ENCODE results near the gene CHRNA1.

CHRNA1 gene

DNA sequence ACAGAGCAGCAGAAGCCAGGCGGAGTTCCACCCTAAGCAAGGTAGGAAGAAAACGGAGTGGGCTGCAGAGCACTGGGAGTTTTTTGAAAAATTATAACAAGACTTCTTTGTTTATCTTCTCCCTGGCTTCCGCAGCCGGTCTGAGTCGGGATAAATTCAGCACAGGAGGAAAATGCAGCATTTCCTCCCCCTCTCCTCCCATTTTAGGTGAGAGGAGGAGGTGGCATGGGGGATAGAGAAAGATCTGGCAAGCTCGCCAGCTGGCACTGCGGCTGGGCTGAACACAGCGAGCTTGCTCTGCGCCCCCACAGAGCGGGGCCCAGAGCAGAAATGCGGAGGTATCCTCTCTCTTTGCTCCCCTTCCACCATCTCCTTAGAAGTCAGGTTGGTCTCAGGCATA is 17.7 kb upstream of the CHRNA1 start:
- no peak for DNase-seq

DNA sequence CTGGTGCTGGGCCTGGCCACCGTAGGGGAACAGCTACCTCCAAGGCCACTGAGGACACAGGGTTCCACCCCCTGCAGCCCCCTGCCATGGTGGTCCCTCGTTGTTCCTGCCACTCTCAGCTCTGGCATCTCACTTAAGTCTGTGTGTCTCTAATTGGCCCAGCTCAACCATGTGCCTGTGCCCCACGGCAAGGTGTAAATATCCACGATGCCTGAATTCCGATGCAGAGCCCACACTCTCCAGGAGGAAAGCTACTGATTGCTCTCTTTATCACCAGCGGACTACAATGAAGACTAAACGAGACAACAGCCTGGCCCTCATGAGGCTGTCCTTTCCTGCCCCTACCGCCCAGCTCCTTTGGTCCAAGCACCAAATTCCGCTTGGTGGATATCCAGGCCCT is 17.0 kb upstream of the CHRNA1 start:
- DNase-seq: no peak

DNA sequence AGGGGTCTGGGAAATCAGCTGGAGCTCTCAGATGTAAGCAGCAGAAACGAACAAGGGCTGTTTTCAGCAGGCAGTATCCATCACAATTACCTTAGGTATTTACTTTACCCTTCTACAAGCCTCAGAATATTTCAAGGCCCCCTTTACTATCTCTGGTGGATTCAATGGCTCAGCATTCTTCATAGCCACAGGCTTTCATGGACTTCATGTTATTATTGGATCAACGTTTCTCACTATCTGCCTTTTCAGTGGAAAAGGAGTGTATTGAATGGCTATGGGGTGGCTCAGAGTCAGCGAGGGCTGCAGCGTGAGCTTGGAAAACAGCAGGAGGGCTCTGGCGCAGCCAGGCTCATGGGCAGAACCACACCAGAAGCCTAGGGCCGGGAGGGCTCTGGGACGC is 16.6 kb upstream of the CHRNA1 start:
- no peak for DNase-seq

DNA sequence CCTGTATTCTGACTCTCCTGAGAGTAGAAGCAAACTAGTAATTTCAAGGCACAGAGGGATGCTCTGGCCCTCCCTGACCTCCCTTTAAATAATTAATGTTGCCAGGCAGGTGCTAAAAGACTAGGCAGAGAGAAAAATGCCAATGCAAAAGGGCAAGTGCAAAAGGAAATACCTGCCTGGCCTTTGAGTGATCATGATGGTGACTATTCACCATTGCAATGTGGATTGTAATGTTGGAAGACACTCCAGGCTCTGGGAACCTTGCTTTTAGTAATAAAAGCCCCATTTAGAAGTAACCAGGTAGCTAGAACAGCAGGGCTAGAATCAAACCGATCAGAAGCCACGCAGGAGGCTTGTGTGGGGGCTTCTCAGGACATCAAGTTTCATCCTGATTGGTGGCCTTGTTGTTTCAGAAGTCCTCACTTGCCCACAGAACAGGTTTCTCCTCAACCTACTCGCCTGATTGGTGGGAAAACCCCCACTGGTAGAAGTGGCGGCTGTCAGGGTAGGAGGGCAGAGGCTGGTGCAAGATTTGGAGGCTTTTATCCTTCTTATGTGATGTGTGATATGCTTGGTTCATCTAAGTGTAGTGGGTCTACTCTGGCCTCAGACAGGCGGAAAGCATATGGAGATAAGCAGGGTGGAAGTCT is 16.0 kb upstream of the CHRNA1 start:
- no peak for DNase-seq

DNA sequence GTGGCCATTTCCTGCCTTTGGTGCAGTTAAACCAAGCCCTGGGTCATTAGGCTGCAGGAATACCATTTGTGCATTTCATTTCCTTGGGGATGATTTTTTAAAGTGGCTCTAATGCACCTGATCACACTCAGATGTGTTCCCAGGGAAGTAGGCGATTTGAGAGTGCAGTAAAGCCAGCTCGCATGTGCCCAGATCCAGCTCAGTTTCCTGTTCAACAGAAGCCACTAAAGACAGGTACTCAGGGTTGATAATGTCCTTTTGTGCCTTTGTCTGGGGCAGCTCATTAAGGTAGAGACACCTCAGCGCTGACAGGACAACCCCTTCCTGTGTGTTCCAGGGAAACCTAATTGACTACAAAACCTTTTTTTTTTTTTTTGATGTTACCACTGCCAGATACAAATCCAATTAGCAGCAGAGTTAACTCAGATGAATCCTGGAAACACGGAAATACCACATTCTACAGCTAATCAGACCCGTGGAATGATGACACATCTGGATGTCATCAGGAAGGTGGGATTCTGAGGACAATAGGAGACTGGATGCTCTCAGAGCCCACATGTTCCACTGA is 15.2 kb upstream of the CHRNA1 start:
- no peak for DNase-seq

DNA sequence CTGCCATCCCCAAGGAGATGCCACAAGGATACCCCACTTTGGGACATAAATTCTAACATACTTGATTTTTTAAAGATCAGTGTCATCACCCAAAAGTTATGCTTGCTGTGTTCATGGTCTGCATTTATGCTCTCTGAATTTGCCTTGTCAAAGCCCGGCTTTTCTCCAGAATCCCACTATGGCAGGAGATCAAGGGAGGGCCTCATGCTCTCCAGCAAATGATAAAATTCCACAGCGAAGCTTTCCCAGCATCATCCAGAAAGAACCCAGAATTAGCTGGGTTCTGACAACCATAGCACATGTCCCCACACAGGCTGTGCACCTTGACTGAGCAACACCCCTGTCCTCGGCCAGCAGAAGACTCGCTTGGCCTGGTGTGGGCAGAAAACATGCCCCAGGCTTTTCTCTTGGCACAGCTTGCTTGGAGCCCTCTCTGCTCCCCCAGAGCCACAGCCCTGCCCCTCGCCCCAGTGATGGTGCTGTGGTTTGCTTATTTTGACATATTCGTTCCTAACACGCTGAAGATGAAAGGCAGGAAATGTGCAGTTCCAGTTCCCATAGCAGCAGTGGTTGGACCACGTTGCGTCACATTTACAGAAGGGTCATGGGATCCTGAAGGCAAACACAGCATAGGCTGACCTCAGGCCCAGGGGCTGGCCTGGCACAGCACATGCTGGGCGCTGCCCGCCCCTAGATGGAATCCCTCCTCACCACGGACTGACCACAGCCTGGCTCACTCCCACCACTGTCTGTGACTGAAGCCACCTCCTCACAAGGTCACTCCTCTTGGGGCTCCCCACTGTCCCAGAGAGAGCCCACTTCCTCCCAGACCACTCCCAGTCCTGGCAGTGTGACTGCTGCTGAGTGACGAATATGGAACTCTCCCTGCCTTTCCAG is 14.1 kb upstream of the CHRNA1 start:
- DNase-seq: no peak

DNA sequence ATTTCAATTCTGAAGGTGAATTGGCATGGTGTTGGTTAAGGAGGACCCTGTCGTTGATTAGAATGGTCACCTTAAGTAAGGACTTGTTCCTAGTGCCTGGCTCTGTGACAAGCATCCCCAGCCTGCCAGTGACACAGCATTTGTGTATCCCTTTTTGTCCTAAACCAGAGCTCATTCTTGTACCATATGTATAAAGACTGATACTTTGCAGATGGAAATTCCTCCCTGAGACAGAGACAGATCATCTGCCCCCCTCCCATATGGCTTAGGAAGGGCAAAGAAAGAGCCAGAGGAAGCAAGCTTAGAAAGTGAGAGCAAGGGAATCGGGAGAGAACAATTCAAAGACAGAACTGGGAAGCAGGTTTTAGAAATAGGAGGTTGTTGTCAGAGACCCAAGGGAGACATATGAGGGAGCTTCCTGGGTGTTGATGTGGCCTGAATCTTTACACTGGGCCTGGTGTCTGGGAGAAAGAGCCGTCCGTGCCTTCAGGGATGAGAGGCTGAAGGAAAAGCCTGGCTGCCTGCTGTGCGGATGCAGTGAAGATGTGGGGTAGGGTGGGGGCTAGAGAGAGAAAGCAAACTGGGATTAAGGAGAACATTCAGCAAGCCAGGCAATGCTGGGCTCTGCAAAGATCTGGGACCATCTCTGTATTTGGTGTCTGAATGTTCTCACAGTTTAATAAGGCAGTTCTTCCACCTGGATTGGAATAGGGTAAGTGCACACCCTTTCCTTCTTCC is 13.2 kb upstream of the CHRNA1 start:
- no peak for DNase-seq

DNA sequence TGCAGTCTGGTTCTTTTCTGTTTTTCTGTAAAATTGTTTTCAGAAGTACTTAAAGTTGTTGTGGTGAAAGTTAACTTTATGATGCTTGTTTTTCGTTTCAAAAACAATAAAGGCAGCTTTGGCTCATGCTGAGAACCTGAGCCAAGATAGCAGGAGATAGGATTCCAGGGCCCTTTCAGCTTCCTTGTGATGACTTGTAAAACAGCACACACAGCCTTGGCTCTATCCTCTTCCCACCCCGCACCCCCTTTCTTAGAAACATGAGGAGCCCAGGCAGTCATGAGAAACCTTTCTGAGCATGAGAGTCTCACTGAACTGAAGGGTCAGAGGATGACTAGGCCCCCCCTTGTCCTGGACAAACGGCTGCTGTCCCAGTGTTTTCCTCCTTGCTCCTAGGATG is 12.4 kb upstream of the CHRNA1 start:
- DNase-seq: no peak

DNA sequence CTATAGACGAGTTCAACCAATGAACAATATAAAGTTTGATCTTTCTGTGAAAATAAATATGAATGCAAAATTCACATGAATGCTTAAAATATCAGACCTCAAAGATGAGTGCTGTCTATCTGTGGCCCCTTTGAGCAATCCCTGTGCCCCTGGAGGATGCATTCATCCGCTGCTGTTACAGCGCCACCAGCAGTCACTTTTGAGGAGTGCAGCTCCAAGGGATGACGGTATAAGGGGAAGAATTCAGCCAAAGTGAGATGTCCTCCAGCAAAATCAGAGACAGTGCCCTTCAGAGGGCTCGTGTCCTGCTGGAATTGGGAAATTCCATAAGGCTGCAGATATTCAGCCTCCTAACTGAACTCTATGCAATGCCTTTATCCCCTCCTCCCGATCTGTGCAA is 12.0 kb upstream of the CHRNA1 start:
- DNase-seq: no peak

DNA sequence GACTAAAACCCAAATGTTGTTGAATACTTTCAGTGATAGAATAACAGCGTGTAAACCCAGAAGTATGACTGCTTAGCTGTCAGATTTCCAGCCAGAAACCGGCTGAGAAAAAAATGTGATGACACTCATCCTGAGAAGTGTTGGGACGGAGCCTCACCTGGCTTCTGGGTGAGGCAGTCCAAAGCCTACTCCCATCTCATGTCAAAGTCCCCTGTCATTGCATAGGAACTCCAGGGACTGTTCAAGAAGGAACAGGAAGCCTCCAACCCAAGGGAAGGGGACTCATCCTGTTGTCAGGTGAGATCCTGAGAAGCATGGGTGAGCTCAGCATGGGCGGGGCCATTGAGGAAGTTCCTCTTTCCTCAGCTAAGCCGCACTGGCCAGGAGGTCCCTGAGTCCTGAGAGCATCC is 11.3 kb upstream of the CHRNA1 start:
- DNase-seq: no peak

DNA sequence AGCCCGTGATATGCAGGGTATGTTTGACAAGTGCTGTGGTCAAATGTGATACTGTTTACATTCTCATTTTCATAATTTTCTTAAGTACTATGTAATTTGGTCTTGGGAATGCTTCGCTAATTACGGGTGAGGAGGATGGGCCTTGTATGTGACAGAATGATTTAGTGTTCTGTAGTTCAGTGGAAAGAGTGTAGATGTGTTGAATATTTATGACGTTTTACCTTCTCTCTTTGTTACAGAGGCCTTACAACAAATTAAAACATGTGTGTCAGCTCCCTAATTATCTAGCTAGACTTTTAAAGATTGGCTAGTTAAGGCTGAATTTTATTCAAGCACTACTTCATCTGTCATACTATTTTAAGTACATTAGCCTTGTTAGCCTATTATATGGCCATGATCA is 10.6 kb upstream of the CHRNA1 start:
- DNase-seq: peak; percentile 42

DNA sequence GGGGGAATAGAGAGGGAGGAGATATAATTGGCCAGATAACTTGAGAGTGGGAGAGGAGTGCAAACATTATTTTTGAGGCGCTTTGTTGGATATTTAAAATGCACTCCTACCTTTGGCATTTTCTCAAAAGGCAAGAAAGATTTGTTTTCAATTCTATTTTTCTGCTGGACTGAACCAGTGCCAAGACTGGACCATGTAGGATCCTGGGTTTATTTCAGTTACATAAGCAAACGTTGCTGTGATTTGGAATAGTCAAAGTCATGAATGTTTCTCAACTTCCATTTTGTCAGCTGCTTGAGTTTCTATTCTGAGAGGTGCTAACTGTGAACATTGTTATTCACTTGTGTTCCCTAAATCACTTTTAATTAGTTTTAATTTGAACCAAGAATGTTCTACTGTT is 8.9 kb upstream of the CHRNA1 start:
- DNase-seq: no peak

DNA sequence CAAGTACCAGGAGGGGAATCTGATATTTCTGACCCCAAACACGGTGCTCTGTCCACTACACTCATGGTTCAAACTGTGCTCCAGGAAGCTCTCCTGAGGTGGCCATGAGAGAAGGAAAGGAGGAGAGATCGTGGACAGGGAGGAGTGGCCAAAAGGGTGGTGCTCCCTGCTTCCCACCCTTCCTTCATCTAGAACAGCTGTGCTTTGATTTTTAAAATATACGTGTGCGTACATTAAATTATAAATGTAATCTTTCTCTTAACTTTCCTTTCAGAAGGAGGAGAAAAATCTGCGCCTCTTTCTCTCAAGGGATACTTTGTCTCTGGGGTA is 8.2 kb upstream of the CHRNA1 start:
- DNase-seq: no peak

DNA sequence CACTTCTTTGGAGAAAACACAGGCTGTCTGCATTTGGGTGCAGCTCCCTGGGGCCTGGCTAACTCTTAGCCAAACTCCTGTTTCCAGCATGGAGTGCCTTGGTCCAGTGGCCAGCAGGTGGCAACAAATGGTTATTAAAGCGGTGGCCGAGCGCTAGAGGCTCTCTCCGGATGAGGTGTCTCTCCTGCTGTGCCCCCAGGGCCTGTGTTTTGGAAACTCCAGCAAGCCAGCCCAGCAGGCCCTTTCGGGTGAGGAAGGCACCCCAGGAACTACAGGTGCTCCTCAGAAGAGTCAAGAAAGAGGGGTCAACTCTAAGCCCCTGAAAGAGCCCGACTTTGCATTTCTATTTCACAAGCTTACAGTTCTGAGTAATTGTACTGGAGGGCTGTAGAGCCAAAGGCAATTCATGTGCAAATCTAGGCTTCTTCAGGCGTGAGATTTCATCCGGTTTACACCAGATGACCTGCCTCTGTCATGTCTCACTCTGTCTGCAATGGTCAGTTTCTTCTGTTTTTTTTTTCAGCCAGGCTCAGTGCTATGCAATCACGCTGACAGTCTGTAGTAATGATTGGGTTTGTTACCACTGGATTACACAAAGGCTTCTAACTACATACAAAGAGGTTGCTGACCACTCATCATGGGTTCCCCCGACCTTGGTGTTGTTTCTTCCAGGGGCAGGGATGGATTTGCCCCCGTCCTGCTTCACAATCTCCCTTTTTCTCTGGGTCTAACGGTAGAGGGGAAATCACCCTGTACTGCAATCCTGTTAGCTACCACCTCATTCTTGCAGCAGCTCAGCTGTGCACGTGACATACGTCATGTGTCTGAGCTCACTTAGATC is 7.6 kb upstream of the CHRNA1 start:
- peak; percentile 29 for DNase-seq

DNA sequence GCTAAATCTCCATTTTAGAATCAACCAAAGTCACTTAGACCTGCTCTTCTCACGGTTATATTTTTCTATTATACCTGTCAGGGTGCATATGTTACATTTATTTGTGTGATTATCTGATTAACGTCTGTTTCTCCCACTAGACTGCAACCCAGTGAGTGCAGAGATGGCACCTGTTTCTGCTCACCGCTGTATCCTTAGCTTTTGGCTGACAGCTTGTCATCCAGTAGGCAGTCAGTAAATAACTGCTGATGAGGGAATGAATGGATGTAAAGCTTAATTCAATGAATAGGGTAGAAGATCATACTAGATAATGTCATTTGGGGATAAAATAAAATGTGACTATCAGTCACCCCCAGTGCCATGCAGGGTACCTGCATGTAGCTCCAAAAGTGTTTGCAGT is 6.9 kb upstream of the CHRNA1 start:
- no peak for DNase-seq

DNA sequence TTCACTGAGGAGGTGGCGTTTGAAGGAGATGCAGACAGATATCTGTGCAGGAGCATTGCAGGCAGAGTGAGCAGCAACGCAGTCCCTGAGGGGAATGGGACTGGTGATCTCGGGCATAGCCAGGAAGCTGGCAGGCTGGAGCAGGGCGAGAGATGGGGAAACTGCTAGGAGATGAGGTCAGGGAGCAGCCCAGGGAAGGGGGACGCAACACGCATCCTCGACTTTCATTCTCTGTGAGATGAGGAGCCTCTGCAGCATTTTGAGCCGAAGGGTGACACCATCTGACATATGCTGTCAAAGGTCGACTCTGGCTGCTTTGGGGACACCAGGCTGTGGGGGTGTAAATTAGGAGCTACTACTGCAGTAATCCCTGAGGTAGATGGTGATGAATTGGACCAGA is 4.3 kb upstream of the CHRNA1 start:
- no peak for DNase-seq

DNA sequence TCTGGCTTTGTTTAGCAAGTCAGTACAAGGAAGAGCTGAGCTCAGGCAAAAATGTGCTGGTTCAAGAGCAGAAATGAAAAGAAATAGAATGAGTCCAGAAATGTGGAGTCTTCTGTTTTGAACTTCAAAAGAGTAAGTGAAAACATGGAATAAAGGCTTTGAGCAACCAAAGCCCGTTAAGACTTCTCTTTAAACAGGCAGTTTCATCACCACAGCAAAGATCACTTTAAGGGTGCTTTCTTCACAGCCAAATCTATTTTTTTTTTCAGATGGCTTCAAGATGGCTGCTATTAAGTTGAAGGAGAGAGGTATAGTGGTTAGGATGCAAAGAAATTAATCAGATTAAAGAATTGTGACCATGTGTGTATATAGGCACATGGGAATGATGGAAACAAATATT is 2.0 kb upstream of the CHRNA1 start:
- DNase-seq: no peak

DNA sequence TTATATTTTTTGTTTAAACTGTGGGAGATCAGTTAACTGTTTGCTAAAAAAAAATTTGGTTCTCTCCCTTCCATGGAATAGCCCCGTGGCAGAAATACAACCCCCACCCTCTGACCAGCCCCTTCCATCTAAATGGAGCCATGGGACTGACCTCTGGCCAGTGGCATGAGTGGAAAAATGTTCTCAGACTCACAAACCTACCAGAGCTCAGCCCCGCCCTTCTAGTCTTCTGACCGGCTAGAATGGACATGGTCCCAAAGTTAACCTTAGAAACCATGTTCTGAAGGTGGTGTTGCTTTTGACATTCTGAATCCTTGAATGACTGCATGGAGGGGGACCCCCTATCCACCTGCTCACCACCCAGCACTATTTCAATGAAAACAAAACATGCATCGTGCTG is 1.3 kb upstream of the CHRNA1 start:
- no peak for DNase-seq

DNA sequence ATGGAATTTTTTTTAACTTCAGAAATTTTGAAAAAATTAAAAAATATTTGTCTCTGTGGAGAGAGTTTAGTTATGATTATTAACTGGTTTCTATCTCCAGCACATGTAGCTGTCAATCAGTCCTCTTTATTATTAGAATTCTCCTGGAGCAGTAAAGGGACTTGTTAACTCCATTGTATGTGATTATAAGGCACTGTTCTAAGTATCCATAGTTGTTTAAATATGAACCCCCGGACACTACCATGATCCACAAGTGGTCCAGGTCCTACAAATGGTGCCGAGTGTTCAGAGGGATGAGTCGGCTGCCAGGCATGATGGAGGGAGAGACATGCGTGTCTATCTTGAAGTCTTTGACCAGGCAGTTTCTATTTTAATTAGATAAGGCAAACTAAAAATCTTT is 492 bp downstream of the CHRNA1 start:
- DNase-seq: no peak

DNA sequence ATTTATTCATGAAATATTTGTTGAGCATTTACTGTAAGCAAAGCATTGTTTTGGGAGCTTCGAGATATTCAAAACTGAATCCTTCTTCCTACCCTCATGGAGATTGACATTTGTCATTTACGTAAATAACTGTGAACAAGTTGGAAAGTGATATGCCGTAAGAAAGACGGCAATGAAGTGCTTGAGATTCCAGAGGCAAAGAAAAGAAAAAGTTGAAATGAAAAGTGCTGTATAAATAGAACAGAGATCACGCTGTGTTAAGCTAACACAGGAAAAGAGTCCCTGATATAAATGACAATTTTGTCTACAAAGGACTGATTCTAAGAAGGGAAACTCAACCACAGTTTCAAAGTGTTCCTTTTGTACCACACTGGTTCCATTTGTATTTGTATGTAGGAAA is 1.8 kb downstream of the CHRNA1 start:
- DNase-seq: no peak

DNA sequence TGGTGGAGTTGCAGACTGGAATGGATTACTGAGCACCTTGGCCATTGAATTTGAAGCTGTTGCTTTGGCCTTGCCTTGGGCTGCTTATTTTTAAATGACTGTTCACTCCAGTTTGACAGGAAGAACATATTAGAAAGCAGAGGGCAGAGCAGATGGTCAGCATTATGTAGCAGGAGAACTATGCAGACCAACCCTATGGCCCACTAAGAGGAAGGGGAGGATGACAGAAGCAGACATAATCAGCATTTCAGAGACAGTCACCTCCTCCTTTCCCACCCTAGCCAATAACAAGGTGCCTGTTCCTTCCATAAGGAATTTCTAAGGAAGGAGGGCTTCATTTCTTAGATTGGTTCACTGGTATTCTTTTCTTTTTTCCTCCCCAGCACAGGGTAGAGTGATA is 2.4 kb downstream of the CHRNA1 start:
- no peak for DNase-seq

DNA sequence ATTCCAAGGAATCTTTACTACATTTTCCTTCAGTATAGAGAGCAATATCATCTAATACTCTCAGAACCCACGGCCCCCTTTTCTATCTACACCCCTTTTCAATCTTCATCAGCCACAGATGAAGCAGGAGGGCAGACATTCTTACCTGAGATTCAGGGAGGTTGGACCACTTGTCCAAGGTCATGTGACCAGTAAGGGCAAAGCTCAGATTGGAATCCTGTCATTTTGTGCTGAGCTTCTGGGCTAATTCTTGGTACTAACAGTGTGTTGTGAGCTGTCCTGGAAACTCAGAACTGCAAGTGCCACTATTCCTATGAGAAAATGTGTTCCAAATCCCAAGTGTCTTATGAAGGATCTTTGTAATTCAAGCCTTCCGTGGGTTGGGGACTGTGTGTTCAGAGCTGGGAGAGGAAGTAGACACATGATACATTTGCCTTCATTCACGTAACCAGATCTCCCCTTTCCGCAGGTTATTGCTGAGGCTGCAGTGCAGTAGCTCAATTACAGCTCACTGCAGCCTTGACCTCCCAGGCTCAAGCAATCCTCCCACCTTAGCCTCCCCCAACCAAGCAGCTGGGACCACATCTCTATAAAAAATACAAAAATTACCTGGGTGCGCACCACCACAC is 3.3 kb downstream of the CHRNA1 start:
- DNase-seq: no peak
